ENCODE data around the gene CTTN. TPM values are rescaled to one million over a fixed set of nuclear protein-coding genes. Genes with fewer than 3 reads are reported as not detected.

The CTTN gene
- total RNA-seq, 4 donors from 2014 or later = 111 to 164 (median 146) TPM

DNA sequence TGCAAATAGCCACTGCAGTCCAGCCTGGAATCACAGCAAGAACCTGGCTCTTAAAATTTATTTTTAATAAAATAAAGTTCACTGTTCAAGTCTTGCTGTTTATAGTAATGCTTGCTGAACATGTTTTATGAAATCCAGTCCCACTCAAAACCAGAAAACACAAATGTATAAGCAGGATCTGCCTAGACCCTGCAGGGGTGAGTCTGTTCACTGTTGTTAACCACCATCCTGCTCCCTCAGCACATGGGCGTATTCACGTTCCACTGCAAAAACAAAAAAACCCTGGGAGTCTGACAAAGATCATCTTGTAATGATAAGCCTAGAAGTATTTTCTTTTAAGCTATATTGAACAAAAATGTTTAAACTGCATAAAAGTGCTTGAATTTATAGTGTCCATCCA, 45.0 kb upstream of the CTTN start:
- Histone ChIP-seq H3K4me1 (peaks cover 0 to 5% (median 0%) of the 10 kb centered on the region in 4 donors), H3K27me3 (no peaks in the 10 kb centered on the region), H3K4me3 (no peak overlapping the region), H3K27ac (replicated peaks in 1 of 4) (no peak overlapping the region), H3K9me3 (no peaks in the 10 kb centered on the region), H3K36me3 (peaks cover 38 to 92% (median 76%) of the 10 kb centered on the region in 4 donors)
- no peak for DNase-seq (ENCODE audit: extremely low spot score)
- TF ChIP-seq EP300 (IDR thresholded peaks at IDR 0.05) (no peak), POLR2AphosphoS5 (IDR thresholded peaks at IDR 0.05) (no peak), POLR2A (IDR thresholded peaks at IDR 0.05; ENCODE audit: low read depth) (no peak)
- TF ChIP-seq, protein P1, sequence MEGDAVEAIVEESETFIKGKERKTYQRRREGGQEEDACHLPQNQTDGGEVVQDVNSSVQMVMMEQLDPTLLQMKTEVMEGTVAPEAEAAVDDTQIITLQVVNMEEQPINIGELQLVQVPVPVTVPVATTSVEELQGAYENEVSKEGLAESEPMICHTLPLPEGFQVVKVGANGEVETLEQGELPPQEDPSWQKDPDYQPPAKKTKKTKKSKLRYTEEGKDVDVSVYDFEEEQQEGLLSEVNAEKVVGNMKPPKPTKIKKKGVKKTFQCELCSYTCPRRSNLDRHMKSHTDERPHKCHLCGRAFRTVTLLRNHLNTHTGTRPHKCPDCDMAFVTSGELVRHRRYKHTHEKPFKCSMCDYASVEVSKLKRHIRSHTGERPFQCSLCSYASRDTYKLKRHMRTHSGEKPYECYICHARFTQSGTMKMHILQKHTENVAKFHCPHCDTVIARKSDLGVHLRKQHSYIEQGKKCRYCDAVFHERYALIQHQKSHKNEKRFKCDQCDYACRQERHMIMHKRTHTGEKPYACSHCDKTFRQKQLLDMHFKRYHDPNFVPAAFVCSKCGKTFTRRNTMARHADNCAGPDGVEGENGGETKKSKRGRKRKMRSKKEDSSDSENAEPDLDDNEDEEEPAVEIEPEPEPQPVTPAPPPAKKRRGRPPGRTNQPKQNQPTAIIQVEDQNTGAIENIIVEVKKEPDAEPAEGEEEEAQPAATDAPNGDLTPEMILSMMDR (IDR thresholded peaks at IDR 0.05) = no peak
- intact Hi-C loops (cut with DNase I) = no loop called here
- 86% methylated on average over 2 of the region's 2 CpGs for WGBS

DNA sequence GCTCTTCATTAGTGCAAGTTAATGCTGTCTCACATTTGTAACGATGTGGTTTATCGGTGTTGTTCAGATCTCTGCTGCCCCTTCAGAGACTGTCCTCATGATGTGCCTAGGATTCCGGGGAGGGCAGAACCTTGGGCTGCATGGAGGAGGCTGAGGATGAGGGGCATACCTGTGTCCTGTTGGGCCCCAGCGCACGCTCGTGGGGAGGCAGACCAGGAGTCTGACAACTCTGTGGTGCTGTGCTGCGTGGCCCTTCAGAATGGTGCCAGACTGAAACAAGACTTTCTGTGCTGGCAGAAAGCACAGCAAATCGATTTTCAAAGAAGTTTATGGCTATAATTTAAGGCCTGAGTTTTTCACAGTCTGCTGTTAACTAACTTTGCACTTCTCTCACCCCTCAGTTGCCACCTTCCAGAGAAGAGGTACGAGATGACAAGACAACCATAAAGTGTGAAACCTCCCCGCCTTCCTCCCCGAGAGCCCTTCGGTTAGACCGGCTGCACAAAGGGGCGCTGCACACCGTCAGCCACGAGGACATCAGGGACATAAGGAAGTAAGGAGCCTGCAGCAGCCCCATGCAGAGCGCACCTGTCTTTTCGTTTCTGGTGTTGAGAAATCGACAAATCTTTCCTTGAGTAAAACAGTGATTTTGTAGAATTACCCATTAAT, 44.3 kb upstream of the CTTN start:
- no peak for DNase-seq (ENCODE audit: extremely low spot score)
- Histone ChIP-seq H3K27me3 (no peaks in the 10 kb centered on the region), H3K27ac (replicated peaks in 1 of 4) (no peak overlapping the region), H3K4me1 (peaks cover 0 to 5% (median 0%) of the 10 kb centered on the region in 4 donors), H3K9me3 (no peaks in the 10 kb centered on the region), H3K4me3 (no peak overlapping the region), H3K36me3 (peaks cover 30 to 92% (median 76%) of the 10 kb centered on the region in 4 donors)
- intact Hi-C loops (cut with DNase I) = no loop called here
- 88% methylated on average over 19 of the region's 19 CpGs for WGBS
- TF ChIP-seq POLR2A (IDR thresholded peaks at IDR 0.05; ENCODE audit: low read depth) = no peak

DNA sequence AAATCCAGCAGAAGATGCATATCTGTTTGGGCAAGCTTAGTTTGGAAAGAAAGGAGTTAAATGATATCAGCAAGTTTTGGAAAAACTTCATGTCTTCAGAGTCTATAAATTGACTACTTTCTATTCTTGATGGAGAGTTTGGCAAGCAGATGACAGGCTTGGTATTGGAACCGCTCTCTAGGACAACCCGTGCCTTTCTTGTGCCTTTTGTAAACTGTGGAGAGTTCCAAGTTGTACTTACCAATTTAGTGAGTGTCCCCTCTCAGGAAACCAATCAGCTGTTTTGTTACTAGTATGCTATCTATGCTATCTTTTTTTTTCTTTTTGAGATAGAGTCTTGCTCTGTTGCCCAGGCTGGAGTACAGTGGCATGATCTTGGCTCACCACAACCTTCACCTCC, 43.7 kb upstream of the CTTN start:
- H3K27me3 ChIP-seq = no peaks in the 10 kb centered on the region
- no peak overlapping the region for H3K4me3 ChIP-seq
- peaks cover 0 to 5% (median 0%) of the 10 kb centered on the region in 4 donors for H3K4me1 ChIP-seq
- no peaks in the 10 kb centered on the region for H3K9me3 ChIP-seq
- peaks cover 26 to 92% (median 75%) of the 10 kb centered on the region in 4 donors for H3K36me3 ChIP-seq
- DNase-seq (ENCODE audit: extremely low spot score) = no peak
- TF ChIP-seq POLR2A (IDR thresholded peaks at IDR 0.05; ENCODE audit: low read depth) (no peak), EP300 (IDR thresholded peaks at IDR 0.05) (no peak), POLR2AphosphoS5 (IDR thresholded peaks at IDR 0.05) (no peak)
- TF ChIP-seq, protein P1 (IDR thresholded peaks at IDR 0.05) = no peak
- intact Hi-C loops (cut with DNase I) = no loop called here
- no peak overlapping the region for H3K27ac ChIP-seq (replicated peaks in 1 of 4)
- 83% methylated on average over 2 of the region's 2 CpGs for WGBS

DNA sequence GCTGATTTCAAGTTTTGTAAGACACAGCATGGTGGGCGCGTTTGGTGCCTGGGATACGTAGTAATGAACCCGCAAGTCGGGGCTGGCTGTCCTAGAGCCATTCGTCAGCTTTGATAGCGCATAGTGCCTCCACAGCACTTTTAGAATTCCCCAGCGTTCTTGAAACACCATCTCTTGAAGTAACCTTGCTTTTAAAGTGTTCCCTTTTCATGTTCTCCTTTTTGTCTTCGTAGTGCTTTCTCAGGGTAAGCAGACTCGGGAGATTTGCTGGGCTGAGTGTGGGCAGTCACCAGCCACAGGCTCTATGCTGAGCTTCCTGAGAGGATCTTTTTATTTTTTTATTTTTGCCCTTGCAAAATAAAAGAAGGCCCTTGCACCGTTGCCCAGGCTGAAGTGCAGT, 39.6 kb upstream of the CTTN start:
- peaks cover 0 to 5% (median 0%) of the 10 kb centered on the region in 4 donors for H3K4me1 ChIP-seq
- H3K27me3 ChIP-seq = no peaks in the 10 kb centered on the region
- no peaks in the 10 kb centered on the region for H3K9me3 ChIP-seq
- H3K27ac ChIP-seq (replicated peaks in 1 of 4) = no peak overlapping the region
- intact Hi-C loops (cut with DNase I) = no loop called here
- peaks cover 41 to 94% (median 84%) of the 10 kb centered on the region in 4 donors for H3K36me3 ChIP-seq
- 76% methylated on average over 11 of the region's 11 CpGs for WGBS
- no peak for DNase-seq (ENCODE audit: extremely low spot score)
- no peak for TF ChIP-seq EP300 (IDR thresholded peaks at IDR 0.05)
- no peak for TF ChIP-seq POLR2A (IDR thresholded peaks at IDR 0.05; ENCODE audit: low read depth)
- no peak for TF ChIP-seq POLR2AphosphoS5 (IDR thresholded peaks at IDR 0.05)
- TF ChIP-seq, protein P1 (IDR thresholded peaks at IDR 0.05) = no peak
- no peak overlapping the region for H3K4me3 ChIP-seq

GRCh38 chr11:70359451-70360205, 38.7 kb upstream of the CTTN start:
- H3K4me1 ChIP-seq = peaks cover 0 to 10% (median 0%) of the 10 kb centered on the region in 4 donors
- H3K9me3 ChIP-seq = no peaks in the 10 kb centered on the region
- H3K27ac ChIP-seq (replicated peaks in 1 of 4) = no peak overlapping the region
- WGBS = 91% methylated on average over 8 of the region's 8 CpGs
- H3K27me3 ChIP-seq = no peaks in the 10 kb centered on the region
- no peak for DNase-seq (ENCODE audit: extremely low spot score)
- H3K4me3 ChIP-seq = no peak overlapping the region
- no peak for TF ChIP-seq POLR2A (IDR thresholded peaks at IDR 0.05; ENCODE audit: low read depth)
- TF ChIP-seq EP300 (IDR thresholded peaks at IDR 0.05) = no peak
- TF ChIP-seq, protein P1 (IDR thresholded peaks at IDR 0.05) = no peak
- no peak for TF ChIP-seq POLR2AphosphoS5 (IDR thresholded peaks at IDR 0.05)
- peaks cover 38 to 94% (median 82%) of the 10 kb centered on the region in 4 donors for H3K36me3 ChIP-seq
- intact Hi-C loops (cut with DNase I) = no loop called here
